Suprapubic skin (tissue), 4 donors: ENCODE data around the gene FOXE3. TPM values are rescaled to one million over a fixed set of nuclear protein-coding genes. Genes with fewer than 3 reads are reported as not detected.

Experiments
- DNase-seq, 2 donors: peaks; one replicate each; pipeline ENCODE4 v3.0.0-alpha.2; 2019; ENCODE audit warnings: low spot score in 2 of 2
- H3K27ac ChIP-seq: fragments of 200-600 bp; sonication (generic); one replicate; pipeline ENCODE4 v1.5.1; 2019
- H3K27me3 ChIP-seq: fragments of 200-600 bp; sonication (generic); one replicate; pipeline ENCODE4 v1.5.1; 2019
- H3K36me3 ChIP-seq: fragments of 200-600 bp; sonication (generic); one replicate; pipeline ENCODE4 v1.5.1; 2019
- H3K4me1 ChIP-seq: fragments of 200-600 bp; sonication (generic); one replicate; pipeline ENCODE4 v1.5.1; 2019
- H3K4me3 ChIP-seq: fragments of 200-600 bp; sonication (generic); one replicate; pipeline ENCODE4 v1.5.1; 2019; ENCODE audit warnings: mild to moderate bottlenecking
- H3K9me3 ChIP-seq: fragments of 200-600 bp; sonication (generic); one replicate; pipeline ENCODE4 v1.5.1; 2019
- EP300 ChIP-seq: sonication (generic); formaldehyde crosslinking; IDR thresholded peaks from one replicate; pipeline ENCODE4 v1.6.1; 2017; ENCODE audit warnings: antibody characterized with exemption
- POLR2A ChIP-seq, 2 donors: fragments of 450-650 bp; IDR thresholded peaks; one replicate each; pipeline ENCODE4 v1.6.1; 2017; ENCODE audit warnings: antibody characterized with exemption in 2 of 2, mild to moderate bottlenecking in 2 of 2, moderate library complexity in 2 of 2
- POLR2AphosphoS5 ChIP-seq, 3 donors: sonication (generic); formaldehyde crosslinking; IDR thresholded peaks; one replicate each; pipeline ENCODE4 v1.6.1; 2017; ENCODE audit warnings: antibody characterized with exemption in 3 of 3
- WGBS: methylation state at CpG from one replicate; pipeline ENCODE4 v1.1.5; 2018; 5-methylcytosine and 5-hydroxymethylcytosine counted together
- total RNA-seq, 4 donors: library from RNA; depleted of rRNA; stranded (reverse); fragments of >200 nt; gene quantifications; one replicate each; pipeline ENCODE4 v1.1.0, GENCODE V29; 2016
- TF ChIP-seq, protein P1 (sequence below), 2 donors: fragments of 200-600 bp in 1 of 2; fragments of 450-650 bp in 1 of 2; sonication (generic) in 1 of 2; IDR thresholded peaks; one replicate each; pipeline ENCODE4 v1.5.1; 2016 to 2019; ENCODE audit warnings: antibody characterized with exemption in 2 of 2, mild to moderate bottlenecking in 1 of 2, moderate library complexity in 1 of 2

The FOXE3 gene
- total RNA-seq, 4 donors from 2014 or later: not detected

DNA sequence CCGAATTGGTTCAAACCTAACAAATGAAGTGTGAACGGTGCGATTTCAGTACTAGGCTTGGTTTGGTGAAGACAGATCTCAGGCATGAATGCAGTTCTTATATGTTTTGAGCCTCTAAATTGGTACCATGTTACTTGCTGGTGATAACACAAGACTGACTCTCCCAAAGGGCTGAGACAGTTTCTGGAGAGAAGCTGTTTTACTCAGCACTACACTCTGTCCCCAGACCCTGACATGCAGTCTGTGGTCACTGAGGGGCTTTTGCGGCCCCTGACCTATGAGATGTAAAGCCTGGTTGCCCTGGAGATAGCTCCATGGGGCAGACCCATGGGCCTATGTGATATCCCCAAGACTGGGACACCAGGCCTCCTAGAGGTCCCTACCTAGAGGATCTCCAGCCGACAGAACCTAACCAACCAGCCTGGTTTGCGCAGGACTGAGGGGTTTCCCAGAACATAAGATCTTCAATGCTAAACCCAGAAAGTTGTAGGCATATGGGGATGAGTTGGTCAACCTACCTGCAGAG is 19.4 kb upstream of the FOXE3 start:
- H3K9me3 ChIP-seq: no peaks in the 10 kb centered on the region
- TF ChIP-seq POLR2A (IDR thresholded peaks at IDR 0.05): no peak
- no peak for TF ChIP-seq POLR2AphosphoS5 (IDR thresholded peaks at IDR 0.05)
- TF ChIP-seq, protein P1, sequence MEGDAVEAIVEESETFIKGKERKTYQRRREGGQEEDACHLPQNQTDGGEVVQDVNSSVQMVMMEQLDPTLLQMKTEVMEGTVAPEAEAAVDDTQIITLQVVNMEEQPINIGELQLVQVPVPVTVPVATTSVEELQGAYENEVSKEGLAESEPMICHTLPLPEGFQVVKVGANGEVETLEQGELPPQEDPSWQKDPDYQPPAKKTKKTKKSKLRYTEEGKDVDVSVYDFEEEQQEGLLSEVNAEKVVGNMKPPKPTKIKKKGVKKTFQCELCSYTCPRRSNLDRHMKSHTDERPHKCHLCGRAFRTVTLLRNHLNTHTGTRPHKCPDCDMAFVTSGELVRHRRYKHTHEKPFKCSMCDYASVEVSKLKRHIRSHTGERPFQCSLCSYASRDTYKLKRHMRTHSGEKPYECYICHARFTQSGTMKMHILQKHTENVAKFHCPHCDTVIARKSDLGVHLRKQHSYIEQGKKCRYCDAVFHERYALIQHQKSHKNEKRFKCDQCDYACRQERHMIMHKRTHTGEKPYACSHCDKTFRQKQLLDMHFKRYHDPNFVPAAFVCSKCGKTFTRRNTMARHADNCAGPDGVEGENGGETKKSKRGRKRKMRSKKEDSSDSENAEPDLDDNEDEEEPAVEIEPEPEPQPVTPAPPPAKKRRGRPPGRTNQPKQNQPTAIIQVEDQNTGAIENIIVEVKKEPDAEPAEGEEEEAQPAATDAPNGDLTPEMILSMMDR (IDR thresholded peaks at IDR 0.05): no peak
- TF ChIP-seq EP300: no peak
- no peaks in the 10 kb centered on the region for H3K4me1 ChIP-seq
- H3K27ac ChIP-seq: no peak overlapping the region
- no peak overlapping the region for H3K4me3 ChIP-seq
- H3K36me3 ChIP-seq: no peaks in the 10 kb centered on the region
- DNase-seq: no peak
- 85% methylated on average over 6 of the region's 6 CpGs for WGBS
- H3K27me3 ChIP-seq: peaks cover 4% of the 10 kb centered on the region

DNA sequence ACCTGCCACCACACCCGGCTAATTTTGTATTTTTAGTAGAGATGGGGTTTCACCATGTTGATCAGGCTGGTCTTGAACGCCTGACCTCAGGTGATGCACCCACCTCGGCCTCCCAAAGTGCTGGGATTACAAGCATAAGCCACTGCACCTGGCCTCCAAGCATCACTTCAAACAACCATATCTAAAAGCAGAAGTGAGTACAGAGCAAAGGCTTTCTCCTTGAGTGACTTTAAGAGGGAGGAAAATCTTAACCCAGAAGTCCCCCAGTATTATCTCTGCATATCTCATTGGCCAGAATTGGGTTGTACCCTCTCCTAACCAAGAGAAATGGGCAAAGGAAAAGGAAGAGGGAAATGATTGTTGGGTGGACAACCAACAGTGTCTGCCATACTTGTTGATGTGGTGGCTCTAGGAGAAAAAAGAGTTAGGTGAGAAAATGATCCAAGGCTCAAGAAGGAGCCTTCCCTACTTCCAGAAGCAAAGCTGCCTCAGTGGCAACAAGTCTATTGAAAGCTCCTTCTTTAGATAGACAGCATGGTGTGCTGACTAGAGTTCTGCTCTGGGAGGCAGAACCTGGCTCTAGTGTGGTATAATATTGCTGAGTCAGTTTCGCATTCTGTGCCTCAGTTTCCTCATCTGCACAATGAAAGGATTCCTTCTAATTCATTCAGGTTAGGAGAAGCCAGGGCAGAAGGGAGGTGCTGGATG is 16.8 kb upstream of the FOXE3 start:
- 96% methylated on average over 4 of the region's 4 CpGs for whole genome bisulfite sequencing

DNA sequence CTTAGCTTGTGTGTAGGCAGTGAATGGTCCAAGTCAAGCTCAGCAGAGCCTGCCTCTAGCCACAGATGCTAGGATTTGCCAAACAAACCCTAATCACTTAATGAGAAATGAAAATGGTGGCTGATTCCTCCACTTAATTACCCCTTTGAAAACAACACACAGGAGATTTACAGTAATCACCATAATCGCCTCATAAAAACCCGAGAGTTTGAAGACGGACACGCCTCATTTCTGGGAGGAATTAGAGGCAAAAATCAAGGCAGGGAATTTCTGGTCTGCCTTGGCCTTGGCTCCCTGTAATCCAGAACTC is 16.3 kb upstream of the FOXE3 start:
- peaks cover 4% of the 10 kb centered on the region for H3K27me3 ChIP-seq
- 84% methylated on average over 4 of the region's 4 CpGs for WGBS

More for the DNA sequence above, 16.8 kb upstream of the FOXE3 start:
- no peak for DNase-seq
- Histone ChIP-seq H3K36me3 (no peaks in the 10 kb centered on the region), H3K27ac (no peak overlapping the region), H3K27me3 (peaks cover 4% of the 10 kb centered on the region), H3K9me3 (no peaks in the 10 kb centered on the region), H3K4me1 (no peaks in the 10 kb centered on the region), H3K4me3 (no peak overlapping the region)
- TF ChIP-seq POLR2A (IDR thresholded peaks at IDR 0.05): no peak
- TF ChIP-seq, protein P1 (IDR thresholded peaks at IDR 0.05): no peak
- TF ChIP-seq POLR2AphosphoS5 (IDR thresholded peaks at IDR 0.05): no peak

DNA sequence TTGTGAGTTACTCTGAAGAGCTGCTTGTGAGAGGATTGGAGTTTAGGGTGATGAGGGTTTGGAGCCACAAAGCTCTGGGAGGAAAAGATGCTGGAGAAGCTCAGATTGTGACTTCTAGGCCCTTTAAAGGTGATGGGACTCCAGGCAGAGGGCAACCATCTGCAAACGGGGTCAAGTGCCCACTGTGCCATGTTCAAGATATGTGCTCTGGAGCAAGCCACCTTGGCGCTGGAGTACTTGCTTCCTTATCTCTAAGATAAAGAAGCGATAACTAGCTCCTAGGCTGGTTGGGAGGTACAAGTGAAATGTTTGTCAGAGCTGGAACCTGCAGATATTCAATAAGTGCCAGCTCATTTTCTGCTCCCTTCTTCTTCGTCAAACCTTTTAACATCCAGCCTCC is 14.3 kb upstream of the FOXE3 start:
- no peaks in the 10 kb centered on the region for H3K36me3 ChIP-seq
- peaks cover 4% of the 10 kb centered on the region for H3K27me3 ChIP-seq
- no peaks in the 10 kb centered on the region for H3K9me3 ChIP-seq
- peak in 1 of 2 donors; percentile 38 for DNase-seq
- H3K27ac ChIP-seq: no peak overlapping the region
- TF ChIP-seq POLR2A (IDR thresholded peaks at IDR 0.05) (no peak), EP300 (no peak), POLR2AphosphoS5 (IDR thresholded peaks at IDR 0.05) (no peak)
- TF ChIP-seq, protein P1 (IDR thresholded peaks at IDR 0.05): no peak
- no peaks in the 10 kb centered on the region for H3K4me1 ChIP-seq
- no peak overlapping the region for H3K4me3 ChIP-seq
- WGBS: 88% methylated on average over 4 of the region's 4 CpGs

More for the DNA sequence above, 16.3 kb upstream of the FOXE3 start:
- no peaks in the 10 kb centered on the region for H3K36me3 ChIP-seq
- no peak for TF ChIP-seq EP300
- no peak for TF ChIP-seq POLR2AphosphoS5 (IDR thresholded peaks at IDR 0.05)
- TF ChIP-seq, protein P1 (IDR thresholded peaks at IDR 0.05): no peak
- no peak for TF ChIP-seq POLR2A (IDR thresholded peaks at IDR 0.05)
- H3K4me3 ChIP-seq: no peak overlapping the region
- H3K9me3 ChIP-seq: no peaks in the 10 kb centered on the region
- no peaks in the 10 kb centered on the region for H3K4me1 ChIP-seq
- no peak for DNase-seq
- H3K27ac ChIP-seq: no peak overlapping the region

DNA sequence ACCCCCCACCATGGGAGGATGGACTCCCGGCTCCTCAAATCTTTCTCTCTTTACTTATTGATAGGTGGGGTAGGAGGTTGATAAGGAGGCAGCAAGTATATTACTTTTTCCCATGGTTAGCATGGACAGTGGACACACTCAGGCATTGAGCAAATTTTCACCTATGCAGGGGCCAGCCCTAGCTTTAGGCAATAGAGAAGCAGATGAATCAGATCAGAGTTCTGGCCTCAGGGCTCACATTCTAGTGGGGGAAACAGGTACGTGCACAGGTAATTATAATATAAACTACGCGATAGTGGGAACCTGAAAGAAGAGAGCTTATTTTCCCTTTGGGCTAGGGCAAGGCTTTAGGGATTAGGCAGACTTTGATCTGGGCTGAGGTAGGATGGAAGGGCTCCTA is 13.5 kb upstream of the FOXE3 start:
- TF ChIP-seq POLR2AphosphoS5 (IDR thresholded peaks at IDR 0.05): no peak
- TF ChIP-seq POLR2A (IDR thresholded peaks at IDR 0.05): no peak
- TF ChIP-seq, protein P1 (IDR thresholded peaks at IDR 0.05): no peak
- TF ChIP-seq EP300: no peak
- Histone ChIP-seq H3K4me3 (no peak overlapping the region), H3K4me1 (no peaks in the 10 kb centered on the region), H3K9me3 (no peaks in the 10 kb centered on the region), H3K27me3 (peaks cover 4% of the 10 kb centered on the region), H3K27ac (no peak overlapping the region), H3K36me3 (no peaks in the 10 kb centered on the region)
- 77% methylated on average over 4 of the region's 4 CpGs for WGBS
- DNase-seq: no peak
